T47D (cell line): ENCODE results near the gene SLAMF1.

Source experiments
- DNase-seq, 2 experiments: peaks; one replicate each; pipeline versions ENCODE4 v3.0.0 to v3.0.0-alpha.2; 2011 to 2012; ENCODE audit warnings: low read depth in 1 of 2, low spot score in 1 of 2
- JUND ChIP-seq: IDR thresholded peaks from 2 replicates; pipeline ENCODE4 v1.6.1; 2012; ENCODE audit warnings: low read depth
- in situ Hi-C: cut with HindIII; loops from 2 replicates; pipeline ENCODE4 v1.10.0; 2016; ENCODE audit warnings: low sequenced_read_pairs, low pct_unique_long_range_greater_than_20kb

The SLAMF1 gene

DNA sequence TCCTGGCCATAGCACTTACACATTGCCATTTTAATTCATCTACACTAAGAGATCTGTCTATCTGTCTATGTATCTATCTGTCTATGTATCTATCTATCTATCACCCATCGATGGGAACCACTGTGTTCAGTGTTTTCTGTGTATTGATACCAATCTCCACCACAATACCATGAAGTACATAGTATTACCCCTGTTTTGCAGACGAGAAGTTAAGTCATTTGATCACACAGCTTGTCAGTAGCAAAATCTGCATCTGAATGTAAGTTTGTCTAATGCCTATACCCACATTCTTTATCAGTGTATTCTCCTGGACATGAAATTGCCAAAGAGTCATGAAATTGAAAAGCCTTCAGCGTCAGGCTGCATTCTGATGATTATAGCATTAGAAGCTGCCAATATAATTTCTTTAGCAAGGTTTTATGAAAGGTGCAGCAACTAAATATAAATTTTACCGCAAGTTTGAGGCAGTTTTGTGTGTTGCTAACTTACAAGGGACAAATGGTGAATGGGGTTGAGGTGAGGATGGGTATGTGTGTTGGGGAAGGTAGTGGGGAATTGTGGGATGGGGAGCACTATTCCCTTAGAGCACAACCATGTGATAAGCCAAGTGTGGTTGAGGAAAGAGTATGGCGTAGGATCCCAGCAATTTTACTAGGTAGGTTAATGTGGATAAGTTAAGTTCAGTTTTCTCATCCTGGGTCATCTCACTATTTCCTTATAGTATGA is 24.2 kb downstream of the SLAMF1 start:
- no peak for DNase-seq
- in situ Hi-C loops: no loop called here
- no peak for TF ChIP-seq JUND

DNA sequence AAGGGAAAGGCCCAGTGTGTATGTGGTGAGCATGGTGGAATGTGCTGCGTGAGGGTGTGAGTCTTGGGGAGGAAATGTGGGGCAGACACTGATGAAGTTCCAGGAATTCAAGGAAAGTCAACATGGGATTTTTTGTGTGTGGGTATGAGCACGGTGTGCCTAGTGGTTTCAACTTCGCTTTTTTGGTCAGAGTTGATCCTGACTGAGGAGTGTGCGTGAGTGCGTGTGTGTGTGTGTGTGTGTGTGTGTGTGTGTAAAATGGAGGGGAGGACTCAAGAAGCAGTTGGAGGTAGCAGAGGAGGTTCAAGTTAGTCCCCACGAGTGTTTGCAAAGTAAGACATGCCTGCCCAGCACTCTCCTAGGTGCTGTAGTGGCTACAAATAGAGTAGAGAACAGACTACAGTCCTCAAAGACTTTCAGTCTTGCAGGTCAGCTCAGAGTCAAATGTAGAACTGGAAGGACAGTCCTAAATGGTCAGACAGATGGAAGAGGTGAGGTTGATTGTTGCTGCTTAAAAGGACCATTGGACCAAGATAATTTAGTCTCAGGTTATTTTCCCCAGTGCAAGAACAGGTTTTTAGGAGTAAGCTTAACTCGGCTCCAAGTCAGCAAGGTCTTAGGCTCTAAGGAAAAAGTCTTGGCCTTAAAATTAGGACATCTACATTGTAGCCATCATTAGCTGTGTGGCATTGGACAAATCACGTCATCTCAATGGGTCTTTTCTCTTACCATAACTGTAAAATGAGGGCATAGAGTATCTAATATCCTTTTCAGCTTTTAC is 25.0 kb downstream of the SLAMF1 start:
- DNase-seq: no peak
- in situ Hi-C loops: no loop called here
- no peak for TF ChIP-seq JUND

DNA sequence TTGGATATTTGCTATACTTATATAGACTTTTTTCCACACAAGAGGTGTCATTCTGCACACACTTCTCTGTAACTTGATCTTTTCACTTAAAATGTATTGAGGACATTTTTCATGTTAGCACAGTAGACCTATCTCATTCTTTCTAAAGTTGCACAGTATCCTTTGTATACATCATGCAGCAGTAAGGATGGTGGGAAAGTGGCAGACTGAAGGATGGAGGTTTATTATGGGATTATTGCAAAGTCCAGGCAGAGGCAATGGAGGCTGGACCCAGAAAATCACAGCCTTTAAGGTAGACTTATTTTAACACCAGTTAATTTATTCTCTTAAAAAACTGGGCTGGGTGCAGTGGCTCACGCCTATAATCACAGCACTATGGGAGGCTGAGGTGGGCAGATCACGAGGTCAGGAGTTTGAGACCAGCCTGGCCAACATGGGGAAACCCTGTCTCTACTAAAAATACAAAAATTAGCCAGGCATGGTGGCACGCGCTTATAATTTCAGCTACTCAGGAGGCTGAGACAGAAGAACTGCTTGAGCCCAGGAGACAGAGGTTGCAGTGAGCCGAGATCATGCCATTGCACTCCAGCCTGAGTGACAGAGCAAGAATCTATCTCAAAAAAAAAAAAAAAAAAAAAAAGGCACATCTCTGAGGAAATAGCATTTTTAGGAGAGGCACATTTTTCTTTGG is 25.8 kb downstream of the SLAMF1 start:
- TF ChIP-seq JUND: no peak
- in situ Hi-C loops: no loop called here
- no peak for DNase-seq

DNA sequence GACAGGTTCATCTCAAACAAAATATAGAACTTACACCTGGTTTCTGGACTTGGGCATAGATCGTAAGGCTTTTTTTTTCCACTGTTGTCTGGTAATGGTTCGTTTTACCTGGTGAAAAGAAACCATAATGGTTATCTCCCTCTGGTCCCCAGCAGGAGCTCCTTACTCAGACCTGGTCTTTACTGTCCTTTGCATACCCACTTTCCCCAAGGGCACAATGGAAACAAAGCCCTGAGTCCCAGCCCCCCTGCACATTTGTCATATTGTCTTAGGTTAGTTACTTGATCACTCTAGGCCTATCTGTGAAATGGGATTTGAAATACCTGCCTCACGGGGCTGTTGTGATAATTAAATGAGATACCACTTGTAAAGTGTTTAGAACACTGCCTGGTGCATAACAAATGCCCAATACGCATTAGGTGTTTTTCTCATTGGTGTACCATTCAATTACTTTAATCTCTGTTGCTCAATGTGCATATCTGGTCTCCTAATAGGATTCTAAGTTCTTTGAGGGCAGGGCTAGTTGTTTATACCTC is 27.0 kb downstream of the SLAMF1 start:
- in situ Hi-C loops: no loop called here
- TF ChIP-seq JUND: no peak
- no peak for DNase-seq

DNA sequence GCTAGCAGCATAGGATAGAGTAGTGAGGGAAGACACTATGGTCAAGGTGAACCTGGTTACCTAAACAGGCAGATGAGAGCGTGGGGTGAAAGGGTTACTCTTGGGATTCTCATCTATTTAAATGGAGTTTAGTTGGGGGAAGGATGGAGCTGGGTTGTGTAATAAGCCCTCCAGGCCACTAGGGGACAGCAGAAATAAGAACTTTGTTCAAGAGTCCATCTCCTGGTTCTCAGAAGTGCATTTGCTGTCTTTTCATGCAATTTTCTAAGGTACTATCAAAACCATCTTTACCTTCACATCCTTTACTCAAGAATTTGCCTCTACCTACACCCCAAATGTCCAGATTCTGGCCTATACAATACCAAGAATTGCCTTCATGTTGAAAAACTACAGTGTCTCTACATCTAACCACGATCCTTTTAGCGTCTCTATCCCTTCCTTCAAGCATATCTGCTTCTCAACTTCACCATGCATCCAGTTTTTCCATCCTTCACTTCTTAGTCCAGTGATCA is 28.0 kb downstream of the SLAMF1 start:
- TF ChIP-seq JUND: no peak
- DNase-seq: peak in 1 of 2 experiments; percentile 18
- in situ Hi-C loops: no loop called here

DNA sequence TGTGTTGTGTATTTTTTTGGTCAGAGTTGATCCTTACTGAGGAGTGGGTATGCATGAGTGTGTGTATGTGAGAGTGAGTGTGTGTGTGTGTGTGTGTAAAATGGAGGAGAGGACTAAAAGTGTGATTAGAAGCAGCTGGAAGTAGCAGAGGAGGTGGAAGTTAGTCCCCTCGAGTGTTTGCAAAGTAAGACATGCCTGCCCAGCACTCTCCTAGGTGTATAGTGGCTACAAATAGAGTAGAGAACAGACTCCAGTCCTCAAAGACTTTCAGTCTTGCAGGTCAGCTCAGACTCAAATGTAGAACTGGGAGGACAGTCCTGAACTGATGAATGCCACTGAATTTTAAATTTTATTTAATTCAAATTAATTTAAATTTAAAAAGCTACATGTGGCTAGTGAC is 28.5 kb downstream of the SLAMF1 start:
- DNase-seq: no peak
- TF ChIP-seq JUND: no peak
- in situ Hi-C loops: no loop called here

DNA sequence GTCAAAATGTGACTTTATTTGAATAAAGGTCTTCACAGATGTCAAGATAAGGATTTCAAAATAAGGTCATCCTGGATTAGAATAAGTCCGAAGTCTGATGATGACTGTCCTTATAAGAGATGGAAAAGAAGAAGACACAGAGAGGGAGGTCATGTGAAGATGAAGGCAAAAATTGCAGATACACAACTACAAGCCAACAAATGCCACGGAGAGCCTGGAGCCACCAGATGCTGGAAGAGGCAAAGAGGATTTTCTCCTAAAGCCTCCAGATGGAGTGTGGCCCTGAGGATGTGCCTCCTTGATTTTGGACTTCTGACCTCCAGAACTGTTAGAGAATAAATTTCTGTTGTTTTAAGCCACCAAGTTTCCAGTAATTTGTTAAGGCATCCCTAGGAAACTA is 31.2 kb downstream of the SLAMF1 start:
- DNase-seq: no peak
- in situ Hi-C loops: no loop called here
- no peak for TF ChIP-seq JUND

DNA sequence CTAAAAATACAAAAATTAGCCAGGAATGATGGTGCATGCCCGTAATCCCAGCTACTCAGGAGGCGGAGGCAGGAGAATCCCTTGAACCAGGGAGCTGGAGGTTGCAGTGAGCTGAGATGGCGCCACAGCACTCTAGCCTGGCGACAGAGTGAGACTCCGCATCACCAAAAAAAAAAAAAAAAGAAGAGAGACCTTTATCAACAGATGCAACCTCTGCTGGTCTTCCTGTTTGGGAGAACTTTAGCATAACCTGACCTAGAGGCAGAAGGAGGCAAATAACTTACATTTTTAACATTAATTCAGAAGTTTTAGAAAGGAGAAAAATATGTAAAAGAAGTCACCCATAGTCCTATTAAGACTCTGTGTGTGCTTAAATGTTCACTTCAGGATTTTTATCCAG is 32.4 kb downstream of the SLAMF1 start:
- in situ Hi-C loops: no loop called here
- no peak for DNase-seq
- no peak for TF ChIP-seq JUND

DNA sequence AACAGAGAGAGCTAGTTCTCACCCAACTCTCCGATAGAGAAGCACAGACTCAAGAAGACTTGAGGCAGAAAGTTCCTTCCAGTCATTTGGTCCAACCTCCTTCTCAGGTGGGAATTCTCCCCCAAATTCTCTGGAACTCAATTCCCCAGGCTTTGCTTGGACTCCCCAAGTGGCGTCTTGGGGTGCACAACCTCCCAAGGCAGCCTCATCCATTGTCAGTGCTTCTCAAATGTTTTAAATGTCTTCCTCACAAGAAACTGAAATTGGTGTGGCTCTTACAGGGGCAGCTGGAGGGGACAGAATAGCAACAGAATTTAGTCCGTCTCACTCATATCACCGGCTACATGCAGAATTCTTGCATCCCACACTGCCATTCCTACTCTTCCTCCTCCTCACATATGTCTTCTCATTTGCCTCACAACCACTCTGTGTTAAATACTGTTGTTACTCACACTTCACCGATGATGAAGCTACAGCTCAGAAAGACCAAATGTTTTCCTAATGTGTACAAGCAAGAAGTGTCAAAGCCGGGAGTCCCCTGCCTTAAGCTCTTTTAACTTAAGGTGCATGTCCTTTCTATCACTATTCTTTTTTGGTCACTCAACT is 34.1 kb downstream of the SLAMF1 start:
- no peak for DNase-seq
- no peak for TF ChIP-seq JUND
- in situ Hi-C loops: no loop called here

DNA sequence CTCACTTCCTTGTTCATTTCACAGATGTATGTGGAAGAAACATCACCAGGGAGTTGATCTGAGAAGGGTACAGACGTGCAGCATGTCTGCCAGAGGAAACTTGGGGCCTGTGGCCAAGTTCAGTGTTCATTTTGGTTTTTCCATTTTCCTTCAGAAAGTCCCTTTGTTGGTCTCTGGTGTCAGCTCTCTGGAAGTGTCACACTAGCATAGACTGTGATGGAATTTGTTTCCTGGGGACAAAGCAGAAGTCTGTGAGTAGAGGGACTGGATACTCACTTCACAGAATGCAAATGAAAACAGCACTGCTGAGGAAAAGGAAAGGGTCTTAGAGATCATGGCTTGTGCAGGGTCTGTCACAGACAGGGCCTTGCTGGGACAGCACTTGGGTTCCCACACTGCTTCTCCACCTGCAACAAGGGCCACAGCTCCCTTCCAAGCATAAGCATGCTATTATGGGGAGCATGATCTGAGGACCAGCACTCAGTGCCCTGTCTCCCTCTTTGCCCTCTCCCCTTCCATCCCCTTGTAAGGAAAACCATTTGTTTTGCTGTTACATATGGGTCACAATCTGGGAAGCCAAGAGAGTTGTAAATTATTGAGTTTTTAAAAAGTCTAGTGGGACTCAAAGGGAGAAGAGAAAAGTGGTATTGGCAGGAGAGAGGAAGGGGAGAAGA is 36.1 kb downstream of the SLAMF1 start:
- no peak for TF ChIP-seq JUND
- no peak for DNase-seq
- in situ Hi-C loops: no loop called here

DNA sequence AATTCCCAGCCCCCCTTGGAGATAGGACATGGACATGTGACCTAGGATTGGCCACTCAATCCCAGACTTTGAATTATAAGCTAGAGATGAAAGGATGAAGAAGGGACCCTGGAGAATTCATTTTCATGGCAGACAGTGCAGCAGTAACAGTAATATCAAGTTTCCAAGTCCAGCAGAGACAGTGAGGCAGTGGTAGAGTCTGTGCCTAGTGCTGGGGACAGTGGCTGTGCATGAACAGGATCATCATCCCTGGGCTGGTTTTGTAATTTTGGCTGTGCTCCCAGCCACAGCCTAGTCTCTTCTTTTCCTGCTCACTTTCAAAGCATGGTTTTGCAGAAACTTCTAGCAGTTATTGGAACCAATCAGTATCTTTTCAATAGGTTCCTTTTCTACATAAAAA is 37.9 kb downstream of the SLAMF1 start:
- in situ Hi-C loops: no loop called here
- no peak for DNase-seq
- TF ChIP-seq JUND: no peak

DNA sequence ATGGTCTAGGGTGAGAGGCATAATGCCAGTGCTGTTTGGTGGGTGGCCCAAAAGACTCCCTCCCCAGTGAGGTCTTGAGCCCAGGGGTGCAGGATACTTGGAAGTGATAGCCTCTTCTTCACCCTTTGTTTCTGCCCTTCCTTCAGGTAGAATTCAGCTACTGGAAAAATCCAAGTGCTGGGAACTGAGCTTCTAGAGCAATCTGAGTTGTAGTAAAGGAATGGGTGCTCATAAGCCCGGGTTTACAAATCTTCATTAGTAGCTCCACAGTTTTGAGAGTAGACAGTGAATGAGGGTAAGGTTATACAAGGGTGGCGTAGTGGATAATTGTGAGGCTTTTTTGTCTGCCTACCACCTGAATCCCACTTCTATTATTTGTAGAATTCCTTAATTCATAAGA is 38.3 kb downstream of the SLAMF1 start:
- no peak for TF ChIP-seq JUND
- DNase-seq: no peak
- in situ Hi-C loops: no loop called here
